ENCODE data around the gene ADAMTSL2. TPM values are rescaled to one million over a fixed set of nuclear protein-coding genes. Genes with fewer than 3 reads are reported as not detected.

Gene ADAMTSL2
- not detected for total RNA-seq

DNA sequence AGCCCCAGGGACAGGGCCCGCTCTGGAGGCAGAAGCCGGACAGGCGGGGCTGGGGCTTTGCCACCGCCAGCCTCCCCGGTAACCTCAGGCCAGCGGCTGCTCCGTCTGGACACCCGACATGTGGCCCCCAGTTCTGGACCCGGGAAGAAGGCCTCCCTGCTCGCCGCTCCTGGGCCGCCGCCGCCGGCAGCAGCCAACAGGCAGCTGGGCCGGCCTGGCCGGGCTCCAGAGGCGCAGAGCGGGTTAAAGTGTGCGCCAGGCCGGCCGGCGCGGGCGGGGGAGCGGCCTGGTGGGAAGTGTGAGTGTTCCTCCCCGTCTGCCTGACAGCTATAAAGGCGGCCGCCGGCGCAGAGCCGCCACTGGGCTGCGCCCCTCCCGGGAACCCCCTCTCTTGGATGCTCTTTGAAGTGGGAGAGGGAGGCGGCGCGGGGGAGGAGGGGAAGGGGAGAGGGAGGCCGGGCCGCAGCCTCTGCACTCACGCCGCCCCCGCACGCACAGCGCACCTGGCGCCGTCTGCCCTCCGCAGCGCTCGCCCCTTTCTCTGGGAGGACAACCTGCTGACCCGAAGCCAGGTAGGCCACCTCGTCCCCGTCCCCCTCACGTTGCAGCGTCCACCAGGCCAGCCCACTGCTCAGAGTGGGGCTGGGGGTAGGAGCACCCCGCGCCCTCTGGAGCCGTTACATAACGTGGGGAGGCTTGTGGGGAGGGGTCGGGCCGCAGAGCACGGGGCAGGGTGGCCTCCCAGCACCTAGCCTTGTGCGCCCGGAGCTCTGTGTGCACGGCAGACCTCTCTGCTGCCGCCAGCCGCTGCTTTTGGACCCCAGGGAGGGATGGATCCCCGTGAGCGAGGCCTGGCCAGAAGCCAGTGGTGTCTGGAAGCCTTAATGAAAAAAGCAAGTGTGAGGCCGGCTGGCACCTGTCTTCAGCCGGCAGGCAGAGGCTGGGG lies at the start of gene ADAMTSL2:
Gene ADAMTSL2, plus strand, starts transcription at position 359 of the 946 bp plus-strand sequence. CDS start 2,009 bp downstream, outside the sequence.

DNA sequence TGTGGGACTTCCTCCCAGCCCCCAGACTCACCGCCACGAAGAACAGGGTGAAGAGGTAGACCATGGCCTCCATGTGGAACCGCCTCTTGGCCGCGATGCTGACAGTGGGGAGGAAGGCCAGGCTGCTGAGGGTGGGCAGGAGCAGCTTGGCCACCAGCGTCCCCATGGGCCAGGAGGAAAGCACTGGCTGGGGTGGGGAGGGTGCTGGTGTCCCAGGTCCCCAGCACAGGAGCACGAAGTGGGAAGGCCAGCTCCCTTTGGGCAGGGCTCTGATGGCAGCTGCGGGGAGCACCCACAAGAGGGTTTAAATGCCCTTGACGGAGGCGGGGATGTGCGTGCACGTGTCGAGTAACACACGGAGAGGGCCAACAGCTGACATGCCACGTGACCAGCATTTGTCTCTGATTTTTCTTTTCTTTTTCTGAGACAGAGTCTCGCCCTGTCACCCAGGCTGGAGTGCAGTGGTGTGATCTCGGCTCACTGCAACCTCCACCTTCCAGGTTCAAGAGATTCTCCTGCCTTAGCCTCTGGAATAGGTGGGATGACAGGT lies 9.8 kb upstream of the ADAMTSL2 start, which contains the start of gene MYMK:
Gene MYMK, minus strand, starts transcription at position 281 of the 550 bp plus-strand sequence. Its CDS starts 115 bp downstream, at position 166.

DNA sequence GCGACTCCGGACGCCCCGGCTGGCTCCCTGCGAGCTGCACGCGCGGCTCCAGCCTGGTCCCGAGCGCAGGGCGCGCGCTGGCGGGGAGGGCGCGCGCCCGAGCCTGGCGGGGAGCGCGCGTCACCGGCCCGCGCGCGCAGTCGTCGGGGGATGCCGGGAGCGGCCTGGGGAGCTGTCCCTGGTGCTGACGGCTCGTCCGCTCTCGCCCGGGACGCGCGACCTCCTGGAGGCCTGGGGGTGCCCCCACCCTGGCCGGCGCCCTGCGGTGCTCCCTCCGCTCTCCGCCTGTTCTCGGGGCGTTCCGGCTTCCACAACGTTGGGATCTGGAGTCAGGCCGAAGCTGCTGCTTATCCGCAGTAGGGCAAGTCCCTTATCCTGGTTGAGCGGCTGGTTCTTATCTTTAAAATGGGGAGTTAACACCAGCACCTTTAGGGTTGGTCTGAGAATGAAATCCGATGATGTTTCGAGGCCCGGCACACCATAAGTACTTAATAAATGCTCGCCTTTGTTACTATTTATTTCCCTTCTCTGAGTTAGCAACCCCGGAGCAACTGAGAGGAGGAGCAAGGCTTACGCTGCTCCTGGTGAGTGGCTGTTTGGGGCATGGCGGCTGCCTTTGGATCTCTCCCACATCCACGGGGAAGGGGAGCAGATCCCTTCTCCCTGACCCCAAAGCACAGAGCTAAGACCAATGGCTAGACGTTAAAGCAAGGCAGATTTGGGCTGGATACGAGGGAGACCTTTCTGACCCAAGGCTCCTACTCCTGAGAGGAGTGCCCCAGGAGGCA lies 75.0 kb downstream of the ADAMTSL2 start, which contains the start of gene FAM163B:
Gene FAM163B, minus strand, starts transcription at position 79 of the 788 bp plus-strand sequence. CDS start 29,166 bp downstream, outside the sequence.

Other genes with a start within 250 kb of the ADAMTSL2 start
- 10 to 100 TPM; 17.0 to 17.9 TPM for gene SURF6, start 198.5 kb upstream of the ADAMTSL2 start, total RNA-seq
- 10 to 100 TPM; 22.9 to 23.1 TPM for gene MED22, start 186.6 kb upstream of the ADAMTSL2 start, total RNA-seq
- gene RPL7A, start 186.5 kb upstream of the ADAMTSL2 start, total RNA-seq: 1,000 to 10,000 TPM; 2,499 to 2,534 TPM
- gene SURF1, start 178.2 kb upstream of the ADAMTSL2 start, total RNA-seq: 10 to 100 TPM; 38.3 to 40.0 TPM
- 10 to 100 TPM; 15.1 to 16.5 TPM for gene SURF2, start 178.2 kb upstream of the ADAMTSL2 start, total RNA-seq
- 100 to 1,000 TPM; 127 to 138 TPM for gene SURF4, start 158.6 kb upstream of the ADAMTSL2 start, total RNA-seq
- gene STKLD1, start 158.3 kb upstream of the ADAMTSL2 start, total RNA-seq: 1 to 10 TPM; 1.0 to 1.1 TPM
- 10 to 100 TPM; 22.1 to 27.4 TPM for gene REXO4, start 116.7 kb upstream of the ADAMTSL2 start, total RNA-seq
- gene ADAMTS13, start 112.3 kb upstream of the ADAMTSL2 start, total RNA-seq: 1 to 10 TPM; 1.6 to 1.7 TPM
- gene CACFD1, start 74.7 kb upstream of the ADAMTSL2 start, total RNA-seq: 1 to 10 TPM; 1.6 to 1.9 TPM
- 1 to 10 TPM; 3.0 TPM for gene SLC2A6, start 55.6 kb upstream of the ADAMTSL2 start, total RNA-seq
- gene MYMK, start 9.7 kb upstream of the ADAMTSL2 start, total RNA-seq: not detected
- not detected for gene FAM163B, start 74.7 kb downstream of the ADAMTSL2 start, total RNA-seq
- not detected for gene DBH, start 101.7 kb downstream of the ADAMTSL2 start, total RNA-seq
- gene SARDH, start 203.6 kb downstream of the ADAMTSL2 start, total RNA-seq: 1 to 10 TPM; 4.3 to 5.2 TPM